Measurements from ENCODE around the gene HS1BP3. TPM values are rescaled to one million over a fixed set of nuclear protein-coding genes. Genes with fewer than 3 reads are reported as not detected.

Gene HS1BP3
- 4.8 and 13.7 TPM in 2 replicates for total RNA-seq (2011; cell fraction: chromatin; rRNA removed; ENCODE audit: low replicate concordance)
- 6.7 and 9.2 TPM in 2 replicates for total RNA-seq (2011; cell fraction: nucleolus; rRNA removed)
- total RNA-seq (2011; cell fraction: nucleoplasm; rRNA removed): 8.7 and 9.6 TPM in 2 replicates
- total RNA-seq (2014; rRNA removed) (6.5 and 6.7 TPM in 2 replicates), total RNA-seq (2014; rRNA removed; fragmentation: Illumina TruSeq; extraction: Trizol) (2.0 and 3.5 TPM in 2 replicates), total RNA-seq (2015; rRNA removed; fragmentation: Illumina TruSeq; extraction: Trizol) (7.6 and 8.3 TPM in 2 replicates), total RNA-seq (2021) (7.4 and 7.5 TPM in 2 replicates), polyA plus RNA-seq (2011; rRNA removed) (3.0 and 6.5 TPM in 2 replicates), polyA plus RNA-seq (2014; fragmentation: Illumina TruSeq; extraction: Trizol) (5.9 and 6.9 TPM in 2 replicates), polyA plus RNA-seq (2014; fragmentation: Nextera tagmentation; extraction: Ambion mirVana) (under 1 TPM; 0.41 to 0.63 TPM), polyA plus RNA-seq (2014; rRNA removed) (5.9 and 6.2 TPM in 2 replicates), polyA minus RNA-seq (2011; rRNA and poly(A)+ RNA removed) (2.3 and 5.2 TPM in 2 replicates), Bru-seq, nascent RNA (percentile 52 among the genes with signal in this experiment), BruChase-seq, experiment 1, labeled RNA remaining after a 2-hour chase (percentile 45 among the genes with signal in this experiment), BruChase-seq, experiment 2, labeled RNA remaining after a 6-hour chase (percentile 46 among the genes with signal in this experiment)
- 3.3 and 4.1 TPM in 2 replicates for polyA plus RNA-seq (2011; cell fraction: cytosol; rRNA removed)
- 8.2 and 10.8 TPM in 2 replicates for polyA plus RNA-seq (2011; cell fraction: nucleus; rRNA removed)
- 7.9 and 28.0 TPM in 2 replicates for polyA plus RNA-seq (2012)
- polyA minus RNA-seq (2011; cell fraction: cytosol; rRNA and poly(A)+ RNA removed): 2.2 and 6.9 TPM in 2 replicates
- 9.1 and 9.4 TPM in 2 replicates for polyA minus RNA-seq (2011; cell fraction: nucleus; rRNA and poly(A)+ RNA removed)
- long read RNA-seq, experiment 1, partial matches to known transcripts: 2 of 4 reads
- long read RNA-seq, experiment 1, other reads (novel, unspliced or antisense): 1 of 4 reads
- long read RNA-seq, experiment 2, full-length matches to known transcripts: 5 of 8 reads
- long read RNA-seq, experiment 2, partial matches to known transcripts: 2 of 8 reads
- long read RNA-seq, experiment 2, other reads (novel, unspliced or antisense): 1 of 8 reads
- long read RNA-seq, experiment 3, partial matches to known transcripts: 1 of 3 reads
- long read RNA-seq, experiment 3, other reads (novel, unspliced or antisense): 2 of 3 reads

GRCh38 chr2:20650877-20651730 is at the start of gene HS1BP3:
Gene HS1BP3 (minus strand): TSS chr2:20651098. CDS start chr2:20651063, 35 bp downstream.
- ATAC-seq (peak; percentile 98), DNase-seq (ENCODE audit: extremely low read depth in 1 of 4, low spot score in 3 of 4) (peak; percentile 89 to 97 (median 95)), FAIRE-seq (peak; percentile 71)
- peak within 1 kb of the TSS; percentile 79 to 95 for H3K9ac ChIP-seq (ENCODE audit: insufficient read depth in 1 of 2, low read depth in 2 of 2, low read length in 2 of 2)
- H3K9me1 ChIP-seq (ENCODE audit: control insufficient read depth, insufficient read depth, low read length): no peaks in the 10 kb centered on the region
- in situ Hi-C loops (cut with MboI) (loop anchor here (25.0 kb wide), 1 partner anchor 611 kb away; no protein-coding TSS in a partner anchor), intact Hi-C loops (cut with micrococcal nuclease) (no loop called here)
- 1% methylated on average over 67 of the region's 72 CpGs for WGBS (ENCODE audit: insufficient coverage, low coverage, missing lambda C conversion rate)
- H3K36me3 ChIP-seq (ENCODE audit: control insufficient read depth, insufficient read depth, low read length): no peaks in the 10 kb centered on the region
- peak within 1 kb of the TSS; percentile 77 for H3K4me2 ChIP-seq (ENCODE audit: insufficient read depth, low read length)
- H3K4me3 ChIP-seq: peak within 1 kb of the TSS; percentile 72
- CTCF ChIA-PET (ENCODE audit: low intra/inter-chr PET ratio): interaction anchor here (0.6 to 1.5 kb wide), 7 partner anchors 9 to 698 kb away, joined by 3 to 4 read pairs (median 3); no protein-coding TSS in a partner anchor
- H3K4me1 ChIP-seq (replicated peaks in 1 of 2; ENCODE audit: control insufficient read depth in 2 of 2, insufficient read depth in 2 of 2, low read length in 2 of 2): peaks cover 6 to 20% of the 10 kb centered on the region in 2 experiments; a peak in 3 of 5 replicates
- no peaks in the 10 kb centered on the region; the same call in 1 of the 2 replicates for H4K20me1 ChIP-seq (replicated peaks; ENCODE audit: control insufficient read depth, insufficient read depth, low read length)
- peaks cover 0 to 18% of the 10 kb centered on the region in 2 experiments; a peak in 2 of 5 replicates for H3K27me3 ChIP-seq (ENCODE audit: control insufficient read depth in 2 of 2, insufficient read depth in 2 of 2, low read length in 2 of 2)
- TSS peak; percentile 96 for BruUV-seq (replicated peaks)
- H3K9me3 ChIP-seq (replicated peaks; ENCODE audit: control insufficient read depth, insufficient read depth, low read depth, low read length): no peaks in the 10 kb centered on the region
- H3K27ac ChIP-seq (ENCODE audit: extremely low read depth, low read depth, low read length): peak within 1 kb of the TSS; percentile 57
- POLR2A ChIA-PET: interaction anchor here (0.6 to 1.2 kb wide), 6 partner anchors 9 to 516 kb away, joined by 3 to 6 read pairs (median 3); no protein-coding TSS in a partner anchor
- H2AFZ ChIP-seq (ENCODE audit: low read depth, low read length): peak within 1 kb of the TSS; percentile 92
- no peaks in the 10 kb centered on the region; the same call in 2 of the 3 replicates for H3K79me2 ChIP-seq (ENCODE audit: control insufficient read depth, insufficient read depth, low read length)
- TF ChIP-seq NFIC (IDR thresholded peaks at IDR 0.05): peak; percentile 7; the same call in 1 of the 2 replicates
- peak; percentile 89 for TF ChIP-seq CTCFL (IDR thresholded peaks at IDR 0.05; ENCODE audit: borderline replicate concordance, insufficient read depth, low read depth, low read length, poor library complexity, severe bottlenecking)
- TF ChIP-seq ZNF282 (CRISPR knock-in tag; IDR thresholded peaks at IDR 0.05): peak; percentile 81; the same call in 1 of the 2 replicates
- TF ChIP-seq MXI1 (IDR thresholded peaks at IDR 0.05; ENCODE audit: low read depth, low read length): no peak
- TF ChIP-seq ZNF444 (CRISPR knock-in tag; IDR thresholded peaks at IDR 0.05): no peak
- no peak for TF ChIP-seq NCOA1 (IDR thresholded peaks at IDR 0.05; ENCODE audit: low read depth)
- TF ChIP-seq GTF2F1 (IDR thresholded peaks at IDR 0.05; ENCODE audit: low read depth, low read length): peak; percentile 67; the same call in 1 of the 2 replicates
- TF ChIP-seq ZNF639 (CRISPR knock-in tag; conservative IDR thresholded peaks at IDR 0.05 in 1 of 2, IDR thresholded peaks at IDR 0.05 in 1 of 2): peak in 1 of 2 experiments; percentile 76; a peak in 1 of 4 replicates
